ENCODE data around the gene RPL27A.

Gene RPL27A

DNA sequence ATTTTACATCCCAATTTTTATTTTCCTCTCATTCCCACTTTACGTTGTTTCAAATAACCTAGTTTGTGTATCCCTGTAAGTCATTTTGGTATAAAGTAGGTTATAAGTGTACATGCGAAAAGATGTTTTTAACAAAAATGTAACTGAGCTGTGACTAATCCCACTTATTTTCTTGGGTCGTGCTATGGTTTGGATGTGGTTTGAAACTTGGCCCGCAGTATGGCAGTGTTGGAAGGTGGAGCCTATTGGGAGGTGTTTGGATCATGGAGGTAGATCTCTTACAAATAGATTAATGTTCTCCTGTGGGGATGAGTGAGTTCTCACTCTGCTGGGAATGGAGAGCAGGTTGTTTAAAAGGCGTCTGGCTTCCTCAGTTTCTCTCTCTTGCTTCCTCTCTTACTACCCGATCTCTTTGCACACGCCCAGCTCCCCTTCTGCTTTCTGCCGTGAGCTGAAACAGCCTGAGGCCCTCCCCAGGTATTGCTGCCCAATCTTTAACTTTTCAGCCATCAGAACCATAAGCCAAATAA lies 7.2 kb downstream of the RPL27A start:
- Histone ChIP-seq H3K4me3 (ENCODE audit: low read depth, low read length) (no peak overlapping the region), H3K9me3 (ENCODE audit: severe bottlenecking) (no peaks in the 10 kb centered on the region), H3K27ac (no peak overlapping the region; the same call in 1 of the 2 replicates), H3K36me3 (peaks cover 68% of the 10 kb centered on the region), H3K27me3 (ENCODE audit: insufficient read depth, low read depth, severe bottlenecking) (no peaks in the 10 kb centered on the region)
- no peak for DNase-seq
- TF ChIP-seq, protein P1, sequence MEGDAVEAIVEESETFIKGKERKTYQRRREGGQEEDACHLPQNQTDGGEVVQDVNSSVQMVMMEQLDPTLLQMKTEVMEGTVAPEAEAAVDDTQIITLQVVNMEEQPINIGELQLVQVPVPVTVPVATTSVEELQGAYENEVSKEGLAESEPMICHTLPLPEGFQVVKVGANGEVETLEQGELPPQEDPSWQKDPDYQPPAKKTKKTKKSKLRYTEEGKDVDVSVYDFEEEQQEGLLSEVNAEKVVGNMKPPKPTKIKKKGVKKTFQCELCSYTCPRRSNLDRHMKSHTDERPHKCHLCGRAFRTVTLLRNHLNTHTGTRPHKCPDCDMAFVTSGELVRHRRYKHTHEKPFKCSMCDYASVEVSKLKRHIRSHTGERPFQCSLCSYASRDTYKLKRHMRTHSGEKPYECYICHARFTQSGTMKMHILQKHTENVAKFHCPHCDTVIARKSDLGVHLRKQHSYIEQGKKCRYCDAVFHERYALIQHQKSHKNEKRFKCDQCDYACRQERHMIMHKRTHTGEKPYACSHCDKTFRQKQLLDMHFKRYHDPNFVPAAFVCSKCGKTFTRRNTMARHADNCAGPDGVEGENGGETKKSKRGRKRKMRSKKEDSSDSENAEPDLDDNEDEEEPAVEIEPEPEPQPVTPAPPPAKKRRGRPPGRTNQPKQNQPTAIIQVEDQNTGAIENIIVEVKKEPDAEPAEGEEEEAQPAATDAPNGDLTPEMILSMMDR (IDR thresholded peaks at IDR 0.05; ENCODE audit: low read depth, low read length) = no peak

DNA sequence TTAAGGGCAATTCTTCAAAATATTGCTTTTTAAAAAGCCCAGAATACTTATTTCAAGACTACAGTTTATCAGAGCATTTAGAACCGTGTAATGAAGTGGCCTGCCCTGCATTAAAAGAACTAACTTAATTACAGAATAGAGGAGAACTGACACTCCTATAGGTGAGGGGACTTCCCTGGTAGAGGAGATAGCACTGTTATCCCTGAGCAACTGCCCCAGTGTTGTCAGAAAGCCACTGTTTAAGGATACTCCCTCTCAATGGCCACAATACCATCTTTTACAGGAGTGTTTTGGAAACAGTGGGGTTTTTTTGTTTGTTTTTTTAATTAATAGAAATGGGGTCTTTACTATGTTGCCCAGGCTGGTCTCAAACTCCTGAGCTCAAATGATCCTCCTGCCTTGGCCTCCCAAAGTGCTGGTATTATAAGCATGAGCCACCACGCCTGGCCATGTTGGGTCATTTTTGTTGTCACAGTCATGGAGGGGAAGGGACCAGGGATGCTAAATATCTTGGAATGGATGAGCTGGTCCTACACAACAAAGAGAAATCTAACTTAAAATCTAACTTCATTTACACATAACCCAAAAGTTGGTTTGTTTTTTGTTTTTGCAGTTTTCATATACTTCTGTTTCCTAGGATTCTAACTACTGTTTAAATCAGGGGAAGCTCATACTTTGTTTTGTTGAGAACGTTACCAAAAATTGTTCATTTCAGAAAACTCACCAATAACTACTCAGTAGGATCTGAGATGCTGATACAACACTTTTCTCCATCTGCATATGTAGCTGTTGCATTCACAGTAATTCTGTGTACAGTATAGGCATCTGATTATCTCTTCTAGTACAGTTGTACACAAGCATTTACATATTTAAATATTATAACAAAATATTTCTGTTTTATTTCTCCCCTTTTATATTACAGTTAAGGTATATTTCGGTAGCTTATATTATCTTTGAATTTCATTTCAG lies 8.1 kb downstream of the RPL27A start:
- Histone ChIP-seq H3K4me3 (ENCODE audit: low read depth, low read length) (no peak overlapping the region), H3K9me3 (ENCODE audit: severe bottlenecking) (no peaks in the 10 kb centered on the region), H3K36me3 (peaks cover 66% of the 10 kb centered on the region), H3K27ac (no peak overlapping the region), H3K27me3 (ENCODE audit: insufficient read depth, low read depth, severe bottlenecking) (no peaks in the 10 kb centered on the region)
- no peak for DNase-seq
- TF ChIP-seq, protein P1 (IDR thresholded peaks at IDR 0.05; ENCODE audit: low read depth, low read length) = no peak

DNA sequence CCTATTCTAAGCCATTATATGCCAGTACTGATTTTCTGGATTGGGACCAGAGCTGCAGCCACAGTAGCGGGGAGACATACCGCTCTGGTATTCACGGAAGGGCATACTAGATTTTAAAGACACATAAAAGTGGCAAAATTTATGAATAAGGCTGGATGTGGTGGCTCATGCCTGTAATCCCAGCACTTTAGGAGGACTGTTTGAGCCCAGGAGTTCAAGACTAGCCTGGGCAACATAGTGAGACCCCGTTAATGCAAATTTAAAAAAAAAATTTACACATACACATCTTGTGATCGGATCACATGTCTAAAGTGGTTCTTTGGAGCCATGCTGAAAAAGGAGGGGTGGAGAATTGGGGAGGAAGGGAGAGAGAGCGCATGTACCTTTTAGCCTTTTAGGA lies 9.0 kb downstream of the RPL27A start:
- TF ChIP-seq, protein P1 (IDR thresholded peaks at IDR 0.05; ENCODE audit: low read depth, low read length) = no peak
- Histone ChIP-seq H3K27ac (no peak overlapping the region), H3K27me3 (ENCODE audit: insufficient read depth, low read depth, severe bottlenecking) (no peaks in the 10 kb centered on the region), H3K4me3 (ENCODE audit: low read depth, low read length) (no peak overlapping the region), H3K9me3 (ENCODE audit: severe bottlenecking) (no peaks in the 10 kb centered on the region), H3K36me3 (peaks cover 66% of the 10 kb centered on the region)
- DNase-seq = no peak

DNA sequence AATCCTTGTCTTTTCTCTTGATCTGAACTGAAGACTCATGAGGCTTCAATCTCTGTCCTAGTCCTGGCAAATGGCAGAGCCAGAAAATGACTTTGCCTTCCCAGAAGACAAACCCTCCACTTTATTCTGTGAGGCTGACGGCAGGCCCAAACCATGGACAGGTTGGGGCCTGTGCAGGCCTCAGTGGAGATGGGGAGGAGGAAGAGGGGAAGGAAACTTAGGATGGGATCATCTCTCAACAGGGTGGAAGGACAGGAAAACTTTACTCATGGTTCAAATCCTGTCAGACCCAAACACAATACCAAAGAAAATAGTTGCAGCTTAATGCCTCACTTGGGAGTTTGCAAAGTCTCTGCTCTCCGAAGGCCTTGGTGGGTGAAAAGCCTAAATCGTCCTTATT lies 9.8 kb downstream of the RPL27A start:
- H3K9me3 ChIP-seq (ENCODE audit: severe bottlenecking) = no peaks in the 10 kb centered on the region

DNA sequence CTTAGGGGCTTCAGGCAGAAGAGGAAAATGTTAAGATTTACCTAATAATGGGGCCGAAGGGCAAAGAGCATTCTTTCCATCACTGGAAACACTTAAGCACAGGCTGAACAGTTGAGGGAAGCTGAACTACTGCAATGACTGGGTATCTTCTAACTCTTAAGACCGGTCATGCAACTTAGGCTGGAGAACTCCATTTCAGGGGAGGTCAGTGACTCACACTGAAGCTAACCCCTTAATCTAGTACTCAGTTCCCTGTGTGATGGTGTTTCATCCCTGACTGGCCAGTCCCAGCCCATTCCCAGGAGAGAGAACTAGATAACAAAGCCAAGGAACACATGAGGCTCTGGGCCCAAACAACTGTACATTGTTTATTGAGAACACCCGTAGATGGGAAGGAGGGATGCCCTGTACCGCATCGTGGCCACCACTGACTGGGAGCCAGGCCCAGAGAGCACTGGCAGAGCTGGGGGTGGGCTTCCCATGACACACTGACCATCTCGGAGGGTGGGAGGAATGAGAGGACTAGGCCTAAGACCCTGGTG lies 10.5 kb downstream of the RPL27A start:
- no peak for DNase-seq
- no peak overlapping the region for H3K4me3 ChIP-seq (ENCODE audit: low read depth, low read length)
- no peaks in the 10 kb centered on the region for H3K9me3 ChIP-seq (ENCODE audit: severe bottlenecking)
- H3K27ac ChIP-seq = no peak overlapping the region
- no peaks in the 10 kb centered on the region for H3K27me3 ChIP-seq (ENCODE audit: insufficient read depth, low read depth, severe bottlenecking)
- peaks cover 63% of the 10 kb centered on the region for H3K36me3 ChIP-seq
- TF ChIP-seq, protein P1 (IDR thresholded peaks at IDR 0.05; ENCODE audit: low read depth, low read length) = no peak

More for the DNA sequence above, 9.8 kb downstream of the RPL27A start:
- TF ChIP-seq, protein P1 (IDR thresholded peaks at IDR 0.05; ENCODE audit: low read depth, low read length) = no peak
- H3K27me3 ChIP-seq (ENCODE audit: insufficient read depth, low read depth, severe bottlenecking) = no peaks in the 10 kb centered on the region
- DNase-seq = no peak
- peaks cover 66% of the 10 kb centered on the region for H3K36me3 ChIP-seq
- no peak overlapping the region for H3K4me3 ChIP-seq (ENCODE audit: low read depth, low read length)
- no peak overlapping the region for H3K27ac ChIP-seq

Measured in WERI-Rb-1 (cell line).